Measurements from ENCODE around the gene RAB43.

RAB43 gene

GRCh38 chr3:129047553-129047839 is 74.1 kb downstream of the RAB43 start:
- no peak for DNase-seq
- intact Hi-C loops (cut with DNase I; ENCODE audit: low total_unique reads): no loop called here
- TF ChIP-seq CTCF (IDR thresholded peaks at IDR 0.05): no peak

GRCh38 chr3:129046732-129047552 is 74.7 kb downstream of the RAB43 start:
- intact Hi-C loops (cut with DNase I; ENCODE audit: low total_unique reads): no loop called here
- H3K4me1 ChIP-seq: peaks cover 0 to 17% (median 12%) of the 10 kb centered on the region in 4 donors
- H3K36me3 ChIP-seq: no peaks in the 10 kb centered on the region
- DNase-seq: no peak
- peaks cover 0 to 10% of the 10 kb centered on the region in 2 donors for H3K27me3 ChIP-seq
- H3K27ac ChIP-seq: no peak overlapping the region
- no peak for TF ChIP-seq CTCF (IDR thresholded peaks at IDR 0.05)
- no peaks in the 10 kb centered on the region for H3K9me3 ChIP-seq
- H3K4me3 ChIP-seq: no peak overlapping the region

More at GRCh38 chr3:129047553-129047839, 74.1 kb downstream of the RAB43 start:
- Histone ChIP-seq H3K4me3 (no peak overlapping the region), H3K36me3 (no peaks in the 10 kb centered on the region), H3K27ac (no peak overlapping the region), H3K27me3 (peaks cover 0 to 10% of the 10 kb centered on the region in 2 donors), H3K9me3 (no peaks in the 10 kb centered on the region), H3K4me1 (peaks cover 0 to 22% (median 18%) of the 10 kb centered on the region in 4 donors)

GRCh38 chr3:129046037-129046731 is 75.4 kb downstream of the RAB43 start:
- Histone ChIP-seq H3K9me3 (no peaks in the 10 kb centered on the region), H3K4me3 (peak overlapping the region; percentile 34 to 45), H3K27ac (no peak overlapping the region), H3K27me3 (peaks cover 0 to 10% of the 10 kb centered on the region in 2 donors), H3K4me1 (peaks cover 0 to 10% (median 9%) of the 10 kb centered on the region in 4 donors), H3K36me3 (no peaks in the 10 kb centered on the region)
- no peak for DNase-seq
- TF ChIP-seq CTCF (IDR thresholded peaks at IDR 0.05): no peak
- intact Hi-C loops (cut with DNase I; ENCODE audit: low total_unique reads): no loop called here

GRCh38 chr3:129045675-129046036 is 75.9 kb downstream of the RAB43 start:
- intact Hi-C loops (cut with DNase I; ENCODE audit: low total_unique reads): no loop called here
- TF ChIP-seq CTCF (IDR thresholded peaks at IDR 0.05): no peak
- DNase-seq: no peak
- peaks cover 0 to 10% (median 9%) of the 10 kb centered on the region in 4 donors for H3K4me1 ChIP-seq
- no peaks in the 10 kb centered on the region for H3K9me3 ChIP-seq
- peaks cover 0 to 14% of the 10 kb centered on the region in 2 donors for H3K27me3 ChIP-seq
- H3K36me3 ChIP-seq: no peaks in the 10 kb centered on the region
- peak overlapping the region; percentile 34 to 45 for H3K4me3 ChIP-seq
- no peak overlapping the region for H3K27ac ChIP-seq

- DNase-seq: peak in 1 of 2 donors; percentile 63
- H3K9me3 ChIP-seq: no peaks in the 10 kb centered on the region
- intact Hi-C loops (cut with DNase I; ENCODE audit: low total_unique reads): no loop called here
- no peak overlapping the region for H3K4me3 ChIP-seq
- peaks cover 0 to 12% (median 4%) of the 10 kb centered on the region in 4 donors for H3K4me1 ChIP-seq
- H3K27ac ChIP-seq: no peak overlapping the region
- TF ChIP-seq CTCF (IDR thresholded peaks at IDR 0.05): no peak
- H3K36me3 ChIP-seq: no peaks in the 10 kb centered on the region
- peaks cover 0 to 18% of the 10 kb centered on the region in 2 donors for H3K27me3 ChIP-seq
These were observed 80.9 kb downstream of the RAB43 start for GRCh38 chr3:129040579-129041300.
